H1 (cell line): ENCODE results near the gene FBXL16. TPM values are rescaled to one million over a fixed set of nuclear protein-coding genes. Genes with fewer than 3 reads are reported as not detected.

ENCODE experiments used
- CHD7 ChIP-seq: fragments of 300-600 bp; sonication (generic); IDR thresholded peaks from 2 replicates; pipeline ENCODE4 v1.7.1; 2012; ENCODE audit warnings: low read length, moderate library complexity, mild to moderate bottlenecking, inconsistent platforms; ENCODE audit not compliant: insufficient replicate concordance
- NRF1 ChIP-seq: IDR thresholded peaks from 2 replicates; pipeline ENCODE4 v1.6.1; 2011; ENCODE audit warnings: mild to moderate bottlenecking, low read depth, low read length, improper control_type of control experiment
- POLR2AphosphoS5 ChIP-seq: IDR thresholded peaks from 2 replicates; pipeline ENCODE4 v1.6.1; 2011; ENCODE audit warnings: low read depth, low read length
- polyA plus RNA-seq, 7 experiments: library from polyadenylated mRNA; depleted of rRNA in 3 of 7; stranded (reverse) in 5 of 7; unstranded in 2 of 7; fragments of >200 nt in 5 of 7; fragments of 200-250 nt in 2 of 7; gene quantifications; 1 replicate in 5 of 7; 2 replicates in 1 of 7; 4 replicates in 1 of 7; pipeline versions ENCODE4 v1.2.1 to v1.2.3, GENCODE V29; 2011 to 2013; ENCODE audit warnings: missing spikeins in 2 of 7, mixed read lengths in 2 of 7
- total RNA-seq: library from RNA; stranded (reverse); fragmentation: NEBNext Ultra II Directional; extraction: Animal tissue kit (Norgen Biotek cat#: 25700); gene quantifications from 2 replicates; pipeline ENCODE4 v1.2.1, GENCODE V29; 2021

Gene FBXL16
- total and polyA plus RNA-seq, 2 of the 8 experiments (the other 6 are each of a cell fraction or from before 2014, with no cell fraction given), result 12.5 to 12.8 TPM

DNA sequence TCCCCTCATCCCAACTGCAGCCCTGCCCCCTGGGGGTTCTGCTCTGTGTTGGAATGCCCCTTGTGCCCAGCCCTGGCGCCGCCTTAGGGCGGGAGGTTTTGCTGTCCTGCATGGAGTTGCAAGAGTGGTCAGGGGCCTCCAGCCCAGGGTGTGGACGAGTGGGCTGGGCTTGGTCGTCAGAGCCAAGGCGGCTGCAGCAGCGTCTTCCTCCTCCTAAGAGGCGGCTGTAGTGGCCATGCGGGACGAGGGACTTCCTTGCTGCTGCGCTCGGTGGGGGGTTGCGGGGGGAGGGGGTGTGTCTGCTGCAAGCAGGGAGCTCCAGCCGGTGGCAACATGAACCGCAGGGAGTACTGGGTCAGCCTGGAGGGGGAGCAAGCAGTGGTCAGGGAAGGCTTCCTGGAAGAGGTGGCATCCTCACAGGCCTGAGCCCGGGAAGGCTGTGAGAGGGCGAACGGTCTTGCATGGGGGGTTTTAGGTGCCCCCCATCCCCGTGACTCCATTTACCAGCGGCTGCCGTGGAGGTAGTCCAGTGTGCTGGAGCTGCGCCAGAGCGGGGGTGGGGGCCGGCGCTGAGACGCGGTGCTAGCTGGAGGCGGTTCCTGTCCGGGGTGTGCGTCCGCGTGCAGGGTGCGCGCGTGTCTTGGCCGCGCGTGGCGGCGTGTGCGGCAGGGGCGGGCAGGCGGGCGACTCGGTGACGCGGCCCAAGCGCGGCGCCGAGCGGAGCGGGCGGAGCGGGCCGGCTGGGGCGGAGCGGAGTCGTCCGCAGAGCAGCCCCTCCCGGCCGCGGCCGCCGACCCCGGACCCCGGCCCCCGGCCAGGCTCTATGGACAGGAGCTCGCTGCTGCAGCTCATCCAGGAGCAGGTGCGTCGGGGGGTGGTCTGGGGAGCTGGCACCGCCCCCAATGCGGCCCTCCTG, 30.4 kb downstream of the FBXL16 start, which contains the start of gene RHBDL1 (continued):
- TF ChIP-seq CHD7, result no peak
- peak; percentile 17; the same call in 1 of the 2 replicates for TF ChIP-seq POLR2AphosphoS5
- TF ChIP-seq NRF1, result no peak
